CD14-positive monocyte (primary cell): ENCODE measurements around the gene CD8B. TPM values are rescaled to one million over a fixed set of nuclear protein-coding genes. Genes with fewer than 3 reads are reported as not detected.

Source experiments
- DNase-seq, 3 donors: peaks; one replicate each; pipeline ENCODE4 v3.0.0-alpha.2; 2011 to 2022
- H2AFZ ChIP-seq: 2 replicates; pipeline ENCODE4 v1.6.0; 2012; ENCODE audit warnings: mild to moderate bottlenecking, low read depth, low read length, inconsistent platforms; ENCODE audit not compliant: insufficient read depth, poor library complexity, severe bottlenecking
- H3K27ac ChIP-seq, 2 donors: 1 replicate in 1 of 2; 2 replicates in 1 of 2; pipeline ENCODE4 v1.5.1; 2012 to 2013; ENCODE audit warnings: low read length in 2 of 2, control low read depth in 1 of 2, inconsistent platforms in 1 of 2, low read depth in 1 of 2, mild to moderate bottlenecking in 1 of 2
- H3K27me3 ChIP-seq, 2 donors: one replicate each; pipeline versions ENCODE4 v1.6.0 to v1.6.1; 2011 to 2013; ENCODE audit warnings: low read length in 2 of 2; ENCODE audit not compliant: control insufficient read depth in 2 of 2, insufficient read depth in 2 of 2
- H3K36me3 ChIP-seq, 2 donors: replicated peaks in 1 of 2; 1 replicate in 1 of 2; 2 replicates in 1 of 2; pipeline versions ENCODE4 v1.5.1 to v1.6.1; 2012 to 2013; ENCODE audit warnings: low read length in 2 of 2, control low read depth in 1 of 2, inconsistent platforms in 1 of 2, mild to moderate bottlenecking in 1 of 2; ENCODE audit not compliant: insufficient read depth in 2 of 2, control insufficient read depth in 1 of 2
- H3K4me1 ChIP-seq, 2 donors: 1 replicate in 1 of 2; 2 replicates in 1 of 2; pipeline versions ENCODE4 v1.5.1 to v1.6.1; 2012 to 2013; ENCODE audit warnings: low read length in 2 of 2, control low read depth in 1 of 2, inconsistent platforms in 1 of 2, mild to moderate bottlenecking in 1 of 2, moderate library complexity in 1 of 2; ENCODE audit not compliant: insufficient read depth in 2 of 2, control insufficient read depth in 1 of 2
- H3K4me2 ChIP-seq: replicated peaks from 2 replicates; pipeline ENCODE3; 2012; ENCODE audit warnings: low read length, moderate library complexity, mild to moderate bottlenecking; ENCODE audit not compliant: poor library complexity, severe bottlenecking; ENCODE audit errors: extremely low read depth
- H3K4me3 ChIP-seq, 3 experiments: fragments of 200-600 bp in 1 of 3; sonication (generic) in 1 of 3; replicated peaks in 1 of 3; 1 replicate in 2 of 3; 2 replicates in 1 of 3; pipeline ENCODE4 v1.5.1; 2011 to 2013; ENCODE audit warnings: low read length in 3 of 3, mild to moderate bottlenecking in 3 of 3, control low read depth in 2 of 3, low read depth in 2 of 3, inconsistent platforms in 1 of 3, moderate library complexity in 1 of 3
- H3K79me2 ChIP-seq: 2 replicates; pipeline ENCODE4 v1.6.0; 2012; ENCODE audit warnings: mild to moderate bottlenecking, control low read depth, inconsistent platforms, low read length, moderate library complexity; ENCODE audit not compliant: insufficient read depth
- H3K9ac ChIP-seq: 2 replicates; pipeline ENCODE4 v1.6.0; 2017; ENCODE audit warnings: low read length, mild to moderate bottlenecking; ENCODE audit not compliant: insufficient read depth, poor library complexity, severe bottlenecking
- H3K9me3 ChIP-seq, 2 donors: replicated peaks in 1 of 2; 1 replicate in 1 of 2; 2 replicates in 1 of 2; pipeline versions ENCODE4 v1.5.1 to v1.6.1; 2012 to 2013; ENCODE audit warnings: low read length in 2 of 2, control low read depth in 1 of 2; ENCODE audit not compliant: control insufficient read depth in 1 of 2, insufficient read depth in 1 of 2
- H4K20me1 ChIP-seq: 2 replicates; pipeline ENCODE4 v1.6.0; 2012; ENCODE audit warnings: mild to moderate bottlenecking, low read length, control low read depth, moderate library complexity; ENCODE audit not compliant: insufficient read depth
- H3K27ac Mint-ChIP-seq, 7 donors: one replicate each; pipeline ENCODE4 v1.8.0; 2020; ENCODE audit warnings: mild to moderate bottlenecking in 7 of 7, mixed read lengths in 7 of 7, moderate library complexity in 6 of 7, inconsistent platforms in 2 of 7
- H3K27me3 Mint-ChIP-seq, 3 donors: one replicate each; pipeline ENCODE4 v1.8.0; 2021 to 2022; ENCODE audit warnings: low read depth in 3 of 3, mild to moderate bottlenecking in 3 of 3, mixed read lengths in 3 of 3, moderate library complexity in 3 of 3, inconsistent platforms in 1 of 3
- H3K36me3 Mint-ChIP-seq, 2 donors: one replicate each; pipeline ENCODE4 v1.8.0; 2020; ENCODE audit warnings: mixed read lengths in 2 of 2, inconsistent platforms in 1 of 2, mild to moderate bottlenecking in 1 of 2
- H3K4me1 Mint-ChIP-seq: one replicate; pipeline ENCODE4 v1.8.0; 2020; ENCODE audit warnings: mild to moderate bottlenecking, mixed read lengths
- H3K4me3 Mint-ChIP-seq, 2 donors: one replicate each; pipeline ENCODE4 v1.8.0; 2020; ENCODE audit warnings: mild to moderate bottlenecking in 2 of 2, mixed read lengths in 2 of 2, moderate library complexity in 1 of 2
- H3K9me3 Mint-ChIP-seq, 7 donors: one replicate each; pipeline ENCODE4 v1.8.0; 2020 to 2022; ENCODE audit warnings: mixed read lengths in 7 of 7, mild to moderate bottlenecking in 6 of 7, moderate library complexity in 6 of 7, inconsistent platforms in 2 of 7
- WGBS: methylation state at CpG from one replicate; pipeline ENCODE4 v1.1.5; 2013; ENCODE audit warnings: missing lambda C conversion rate; ENCODE audit not compliant: insufficient coverage; 5-methylcytosine and 5-hydroxymethylcytosine counted together
- intact Hi-C, 2 donors: fragments of 100-400 bp; cut with micrococcal nuclease; formaldehyde crosslinking; loops; one replicate each; pipeline versions ENCODE4 v1.15.0 to v1.15.1; 2023
- polyA plus RNA-seq, 3 donors: library from polyadenylated mRNA; depleted of rRNA in 1 of 3; unstranded in 2 of 3; stranded (reverse) in 1 of 3; fragments of 300-500 nt in 2 of 3; fragments of >200 nt in 1 of 3; fragmentation: Illumina TruSeq in 2 of 3; gene quantifications; 1 replicate in 2 of 3; 2 replicates in 1 of 3; pipeline ENCODE4 v1.2.3, GENCODE V29; 2012 to 2021
- TF ChIP-seq, protein P1 (sequence below): fragments of 200-600 bp; IDR thresholded peaks from one replicate; pipeline ENCODE4 v1.8.0; 2022; ENCODE audit warnings: antibody characterized with exemption, mild to moderate bottlenecking

The CD8B gene
- polyA plus RNA-seq, 3 donors: 1.5 to 1.6 TPM; not detected in 1

GRCh38 chr2:86779971-86780370, 81.7 kb downstream of the CD8B start:
- WGBS: 91% methylated on average over 1 of the region's 3 CpGs
- TF ChIP-seq, protein P1, sequence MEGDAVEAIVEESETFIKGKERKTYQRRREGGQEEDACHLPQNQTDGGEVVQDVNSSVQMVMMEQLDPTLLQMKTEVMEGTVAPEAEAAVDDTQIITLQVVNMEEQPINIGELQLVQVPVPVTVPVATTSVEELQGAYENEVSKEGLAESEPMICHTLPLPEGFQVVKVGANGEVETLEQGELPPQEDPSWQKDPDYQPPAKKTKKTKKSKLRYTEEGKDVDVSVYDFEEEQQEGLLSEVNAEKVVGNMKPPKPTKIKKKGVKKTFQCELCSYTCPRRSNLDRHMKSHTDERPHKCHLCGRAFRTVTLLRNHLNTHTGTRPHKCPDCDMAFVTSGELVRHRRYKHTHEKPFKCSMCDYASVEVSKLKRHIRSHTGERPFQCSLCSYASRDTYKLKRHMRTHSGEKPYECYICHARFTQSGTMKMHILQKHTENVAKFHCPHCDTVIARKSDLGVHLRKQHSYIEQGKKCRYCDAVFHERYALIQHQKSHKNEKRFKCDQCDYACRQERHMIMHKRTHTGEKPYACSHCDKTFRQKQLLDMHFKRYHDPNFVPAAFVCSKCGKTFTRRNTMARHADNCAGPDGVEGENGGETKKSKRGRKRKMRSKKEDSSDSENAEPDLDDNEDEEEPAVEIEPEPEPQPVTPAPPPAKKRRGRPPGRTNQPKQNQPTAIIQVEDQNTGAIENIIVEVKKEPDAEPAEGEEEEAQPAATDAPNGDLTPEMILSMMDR: no peak
- Histone ChIP-seq H2AFZ (no peak overlapping the region), H3K4me3 (no peak overlapping the region), H4K20me1 (no peaks in the 10 kb centered on the region), H3K79me2 (no peaks in the 10 kb centered on the region), H3K9me3 (no peaks in the 10 kb centered on the region), H3K36me3 (peaks cover 8 to 24% of the 10 kb centered on the region in 2 donors), H3K4me2 (no peak overlapping the region), H3K4me1 (peaks cover 7% of the 10 kb centered on the region in 2 donors), H3K9ac (no peak overlapping the region), H3K27ac (no peak overlapping the region), H3K27me3 (no peaks in the 10 kb centered on the region)
- Mint-ChIP-seq H3K36me3 (peaks cover 15 to 18% of the 10 kb centered on the region in 2 donors), H3K4me3 (no peak overlapping the region), H3K4me1 (peaks cover 21% of the 10 kb centered on the region), H3K27ac (peak overlapping the region in 1 of 7 donors; percentile 2), H3K9me3 (no peaks in the 10 kb centered on the region), H3K27me3 (peaks cover 0 to 9% (median 3%) of the 10 kb centered on the region in 3 donors)
- DNase-seq: no peak
- intact Hi-C loops: no loop called here

DNA sequence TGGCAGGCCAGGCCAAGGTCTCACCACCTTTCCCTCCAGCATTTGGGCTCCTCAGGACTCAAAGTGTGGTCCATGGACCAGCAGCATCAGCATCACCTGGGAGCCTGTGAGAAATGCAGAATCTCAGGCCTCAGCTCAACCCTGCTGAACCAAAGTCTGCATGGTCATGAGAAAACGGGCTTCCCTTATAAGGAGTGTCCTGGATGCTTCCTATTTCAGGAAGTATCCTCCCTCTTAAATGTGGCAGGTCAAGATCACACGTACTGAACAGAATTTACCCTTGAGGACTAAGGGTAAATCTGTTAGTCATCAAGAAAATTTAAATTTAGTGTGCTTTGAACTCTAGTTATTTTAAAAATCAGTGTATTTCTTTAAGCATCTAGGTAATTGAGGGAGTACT, 82.7 kb downstream of the CD8B start:
- Mint-ChIP-seq H3K27me3 (peaks cover 0 to 9% (median 3%) of the 10 kb centered on the region in 3 donors), H3K4me3 (no peak overlapping the region), H3K9me3 (no peaks in the 10 kb centered on the region), H3K4me1 (peaks cover 18% of the 10 kb centered on the region), H3K36me3 (peaks cover 24 to 28% of the 10 kb centered on the region in 2 donors), H3K27ac (no peak overlapping the region)
- Histone ChIP-seq H3K27ac (no peak overlapping the region), H3K9me3 (no peaks in the 10 kb centered on the region), H3K9ac (no peak overlapping the region), H3K36me3 (peaks cover 18 to 34% of the 10 kb centered on the region in 2 donors), H4K20me1 (no peaks in the 10 kb centered on the region), H3K79me2 (no peaks in the 10 kb centered on the region), H3K4me1 (peaks cover 7% of the 10 kb centered on the region in 2 donors), H3K27me3 (no peaks in the 10 kb centered on the region), H3K4me3 (no peak overlapping the region), H3K4me2 (no peak overlapping the region), H2AFZ (no peak overlapping the region)
- TF ChIP-seq, protein P1: no peak
- DNase-seq: no peak
- intact Hi-C loops: no loop called here
- 80% methylated on average over 1 of the region's 2 CpGs for WGBS
